Right atrium auricular region (tissue), 2 donors: ENCODE results near the gene VWA1. TPM values are rescaled to one million over a fixed set of nuclear protein-coding genes. Genes with fewer than 3 reads are reported as not detected.
"Not testable (repeated sequence)": the region's sequence is repeated elsewhere in the genome, so short reads cannot be mapped to it uniquely, and the experiment has no call there.

Experiments
- DNase-seq: peaks from one replicate; pipeline ENCODE4 v3.0.0-alpha.2; 2019; ENCODE audit warnings: low spot score
- H3K27ac ChIP-seq, 2 donors: fragments of 200-600 bp; sonication (generic); 1 replicate in 1 of 2; 2 replicates in 1 of 2; pipeline ENCODE4 v1.5.1; 2016 to 2019
- H3K27me3 ChIP-seq, 2 donors: fragments of 200-600 bp; sonication (generic); one replicate each; pipeline versions ENCODE4 v1.5.1 to v1.6.0; 2017 to 2019
- H3K36me3 ChIP-seq: fragments of 200-600 bp; sonication (generic); one replicate; pipeline ENCODE4 v1.5.1; 2016
- H3K4me1 ChIP-seq, 2 donors: fragments of 200-600 bp; sonication (generic); one replicate each; pipeline versions ENCODE4 v1.5.1 to v1.6.0; 2017 to 2019
- H3K4me3 ChIP-seq, 2 donors: fragments of 200-600 bp; sonication (generic); 1 replicate in 1 of 2; 2 replicates in 1 of 2; pipeline ENCODE4 v1.5.1; 2017 to 2019; ENCODE audit warnings: mild to moderate bottlenecking in 1 of 2, moderate library complexity in 1 of 2
- H3K9me3 ChIP-seq, 2 donors: fragments of 200-600 bp; sonication (generic); one replicate each; pipeline ENCODE4 v1.5.1; 2019
- total RNA-seq, 2 donors: library from RNA; depleted of rRNA; stranded (reverse); fragments of >200 nt; gene quantifications; one replicate each; pipeline ENCODE4 v1.1.0, GENCODE V29; 2016
- TF ChIP-seq, protein P1 (sequence below), 2 donors: fragments of 200-600 bp; sonication (generic); IDR thresholded peaks; one replicate each; pipeline ENCODE4 v1.5.1; 2019; ENCODE audit warnings: antibody characterized with exemption in 2 of 2

VWA1 gene
- total RNA-seq, 2 donors from 2014 or later = 13.0 to 15.2 TPM

DNA sequence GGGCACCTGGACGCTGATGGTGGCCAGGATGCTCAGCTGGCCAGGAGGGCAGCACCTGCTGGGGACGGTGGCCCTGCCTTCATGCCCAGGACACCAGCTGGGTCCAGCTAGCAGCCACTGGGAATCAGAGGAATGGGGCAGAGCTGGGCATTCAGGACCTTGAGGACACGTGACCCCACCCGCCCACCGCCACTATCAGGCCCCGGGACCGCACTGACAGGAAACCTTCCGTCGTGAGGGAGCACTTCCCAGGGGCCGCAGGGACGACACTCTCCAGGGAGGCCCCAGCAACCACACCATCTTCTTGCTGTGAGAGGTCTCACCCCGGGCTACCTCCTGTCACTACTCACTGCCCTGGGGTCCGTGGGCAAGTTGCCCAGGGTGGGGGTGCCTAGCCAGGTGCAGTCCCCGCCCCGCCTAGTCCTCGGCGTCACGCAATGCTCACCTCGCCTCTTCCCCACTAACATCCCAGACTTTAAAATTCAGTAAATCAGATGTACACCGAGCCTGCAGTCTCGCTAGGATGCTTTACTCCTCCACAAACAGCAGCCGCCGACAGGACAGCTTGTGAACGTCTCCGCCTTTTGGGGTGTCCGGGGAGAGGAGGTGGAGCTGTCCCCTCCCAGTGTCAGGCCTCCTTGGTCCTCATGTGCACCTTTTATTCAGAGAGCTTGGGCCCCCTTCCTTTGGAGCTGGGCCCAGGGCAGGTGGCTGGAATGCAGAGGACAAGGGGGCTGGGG, 4.9 kb downstream of the VWA1 start:
- no peaks in the 10 kb centered on the region for H3K27me3 ChIP-seq
- no peak overlapping the region for H3K27ac ChIP-seq
- no peak overlapping the region for H3K4me3 ChIP-seq
- TF ChIP-seq, protein P1, sequence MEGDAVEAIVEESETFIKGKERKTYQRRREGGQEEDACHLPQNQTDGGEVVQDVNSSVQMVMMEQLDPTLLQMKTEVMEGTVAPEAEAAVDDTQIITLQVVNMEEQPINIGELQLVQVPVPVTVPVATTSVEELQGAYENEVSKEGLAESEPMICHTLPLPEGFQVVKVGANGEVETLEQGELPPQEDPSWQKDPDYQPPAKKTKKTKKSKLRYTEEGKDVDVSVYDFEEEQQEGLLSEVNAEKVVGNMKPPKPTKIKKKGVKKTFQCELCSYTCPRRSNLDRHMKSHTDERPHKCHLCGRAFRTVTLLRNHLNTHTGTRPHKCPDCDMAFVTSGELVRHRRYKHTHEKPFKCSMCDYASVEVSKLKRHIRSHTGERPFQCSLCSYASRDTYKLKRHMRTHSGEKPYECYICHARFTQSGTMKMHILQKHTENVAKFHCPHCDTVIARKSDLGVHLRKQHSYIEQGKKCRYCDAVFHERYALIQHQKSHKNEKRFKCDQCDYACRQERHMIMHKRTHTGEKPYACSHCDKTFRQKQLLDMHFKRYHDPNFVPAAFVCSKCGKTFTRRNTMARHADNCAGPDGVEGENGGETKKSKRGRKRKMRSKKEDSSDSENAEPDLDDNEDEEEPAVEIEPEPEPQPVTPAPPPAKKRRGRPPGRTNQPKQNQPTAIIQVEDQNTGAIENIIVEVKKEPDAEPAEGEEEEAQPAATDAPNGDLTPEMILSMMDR (IDR thresholded peaks at IDR 0.05) = no peak
- no peaks in the 10 kb centered on the region for H3K36me3 ChIP-seq
- DNase-seq = no peak
- peaks cover 0 to 31% of the 10 kb centered on the region in 2 donors for H3K4me1 ChIP-seq
- no peaks in the 10 kb centered on the region for H3K9me3 ChIP-seq

DNA sequence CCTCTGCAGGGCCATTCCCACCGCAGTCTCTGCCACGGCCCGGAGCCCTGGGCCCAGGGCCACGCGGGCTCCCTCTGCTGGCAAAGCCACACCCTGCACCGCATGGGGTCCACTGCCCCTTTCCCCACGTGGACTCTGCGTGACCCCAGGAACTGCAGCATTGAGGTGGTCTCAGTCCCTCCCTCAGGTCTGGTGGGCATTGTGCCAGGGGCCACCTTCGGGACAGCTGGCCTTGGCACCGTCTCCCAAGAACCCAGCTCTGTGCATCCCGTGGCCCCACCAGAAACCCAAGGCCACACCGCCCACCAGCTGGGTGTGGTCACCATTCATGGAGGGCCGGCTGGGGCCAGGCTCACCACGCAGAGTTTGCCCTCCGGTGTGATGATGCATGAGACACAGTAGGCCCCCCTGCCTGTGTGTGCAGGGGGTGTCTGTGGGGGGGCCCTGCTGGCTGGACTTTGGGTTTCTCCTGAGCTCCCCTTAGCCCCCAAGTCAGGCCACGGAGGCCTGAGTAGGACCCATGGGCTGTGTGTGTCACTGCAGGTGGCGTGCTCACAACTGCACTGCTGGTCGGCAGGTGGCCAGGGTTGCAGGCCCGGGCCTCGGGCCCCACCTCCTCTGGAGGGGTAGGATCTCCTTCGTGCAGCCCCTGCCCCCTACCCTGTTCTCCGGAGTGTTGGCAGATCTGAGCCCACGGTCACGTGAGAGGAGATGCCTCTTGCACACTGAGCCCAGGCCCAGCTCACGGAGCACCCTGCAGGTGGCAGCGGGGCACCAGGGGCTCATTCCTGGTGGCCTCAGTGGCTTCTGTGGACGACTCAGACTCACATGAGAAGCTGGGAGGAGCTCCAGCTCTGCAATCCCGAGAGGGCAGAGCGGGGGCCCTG, 5.8 kb downstream of the VWA1 start:
- H3K36me3 ChIP-seq = no peaks in the 10 kb centered on the region
- TF ChIP-seq, protein P1 (IDR thresholded peaks at IDR 0.05) = peak; percentile 83 to 93
- DNase-seq = no peak
- H3K9me3 ChIP-seq = no peaks in the 10 kb centered on the region
- H3K27ac ChIP-seq = no peak overlapping the region
- no peak overlapping the region for H3K4me3 ChIP-seq
- no peaks in the 10 kb centered on the region for H3K27me3 ChIP-seq
- H3K4me1 ChIP-seq = peaks cover 0 to 25% of the 10 kb centered on the region in 2 donors

DNA sequence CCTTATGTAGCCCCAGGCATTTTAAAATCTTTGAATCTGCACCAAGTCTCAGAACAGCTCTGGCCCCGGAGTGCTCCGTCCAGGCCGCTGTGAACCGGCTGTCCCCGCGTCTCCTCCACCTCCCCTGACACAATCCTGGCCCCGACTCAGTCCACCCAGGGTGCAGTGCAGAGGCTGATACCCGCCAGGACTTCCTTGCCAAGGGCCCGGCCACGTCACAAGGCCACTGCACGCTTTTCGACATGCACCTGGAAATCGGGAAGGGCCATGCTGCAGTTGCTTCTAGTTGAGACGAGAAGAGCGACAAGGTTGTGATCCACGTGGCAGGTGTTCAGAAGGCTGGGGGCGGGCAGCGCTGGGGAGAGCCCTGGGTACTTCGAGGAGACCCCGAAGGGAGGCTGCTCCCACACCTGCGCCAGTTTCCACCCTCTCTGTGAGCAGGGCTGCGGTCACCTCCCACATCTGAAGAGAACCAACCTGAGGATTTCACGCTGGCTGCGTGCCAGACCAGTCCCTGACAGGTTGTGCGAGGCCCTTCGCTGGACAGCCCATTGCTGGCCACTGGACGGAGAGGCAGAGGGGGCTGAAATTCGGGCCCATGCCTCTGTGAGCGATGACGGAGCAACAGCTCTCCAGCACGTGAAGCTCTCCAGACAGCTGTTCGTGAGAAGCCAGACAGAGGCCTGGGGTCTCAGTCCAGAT, 6.7 kb downstream of the VWA1 start:
- Histone ChIP-seq H3K4me1 (peaks cover 0 to 16% of the 10 kb centered on the region in 2 donors), H3K36me3 (no peaks in the 10 kb centered on the region), H3K27ac (no peak overlapping the region), H3K9me3 (no peaks in the 10 kb centered on the region), H3K27me3 (no peaks in the 10 kb centered on the region), H3K4me3 (no peak overlapping the region)
- TF ChIP-seq, protein P1 (IDR thresholded peaks at IDR 0.05) = no peak
- no peak for DNase-seq

DNA sequence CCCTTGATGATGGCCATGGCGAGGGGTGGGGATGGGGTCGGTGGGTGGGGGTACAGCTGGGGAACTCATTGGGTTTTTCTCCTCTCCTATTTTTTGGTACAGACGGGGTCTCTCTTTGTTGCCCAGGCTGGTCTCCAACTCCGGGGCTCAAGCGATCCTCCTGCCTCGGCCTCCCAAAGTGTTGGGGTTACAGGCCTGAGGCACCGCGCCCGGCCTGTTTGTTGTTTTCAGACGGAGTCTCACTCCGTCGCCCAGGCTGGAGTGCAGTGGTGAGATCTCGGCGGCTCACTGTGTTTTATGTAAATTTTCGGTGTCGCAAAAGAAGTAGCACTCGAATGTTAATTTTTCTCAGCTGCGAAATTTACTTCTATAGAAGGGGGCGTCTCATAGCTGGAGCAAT, 11.1 kb downstream of the VWA1 start:
- H3K27ac ChIP-seq, H3K36me3 ChIP-seq, H3K4me3 ChIP-seq, H3K4me1 ChIP-seq, H3K9me3 ChIP-seq, H3K27me3 ChIP-seq, DNase-seq: not testable (repeated sequence)

DNA sequence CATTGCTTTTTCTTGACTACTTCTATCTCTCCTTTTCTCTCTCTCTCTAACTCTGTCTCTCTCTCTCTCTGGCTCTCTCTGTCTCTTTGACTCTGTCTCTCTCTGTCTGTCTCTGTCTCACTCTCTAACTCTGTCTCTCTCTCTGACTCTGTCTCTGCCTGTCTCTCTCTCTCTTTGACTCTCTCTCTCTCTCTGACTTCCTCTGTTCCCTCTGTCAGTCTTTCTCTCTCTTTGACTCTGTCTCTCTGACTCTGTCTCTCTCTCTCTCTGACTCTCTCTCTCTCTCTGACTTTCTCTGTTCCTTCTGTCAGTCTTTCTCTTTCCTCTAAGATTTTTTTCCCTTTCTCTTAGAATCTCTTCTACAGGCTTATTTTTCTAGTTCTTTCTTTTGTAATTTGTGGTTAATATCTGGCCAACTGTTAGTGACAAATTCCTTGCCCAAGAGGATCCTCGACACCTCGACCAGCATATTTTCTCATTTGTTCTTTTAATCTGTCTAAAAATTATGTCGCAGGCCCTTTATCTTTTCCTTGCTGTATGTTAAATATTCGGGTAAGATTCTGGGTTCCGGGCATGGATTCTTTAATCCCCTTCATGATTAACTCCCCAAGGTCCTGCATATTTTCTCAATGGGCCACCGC, 13.7 kb downstream of the VWA1 start, which contains the start of gene ATAD3C:
Gene ATAD3C, plus strand, starts transcription at position 591 of the 641 bp plus-strand sequence. CDS start 995 bp downstream, outside the sequence.
- H3K9me3 ChIP-seq = no peaks in the 10 kb centered on the region
- no peaks in the 10 kb centered on the region for H3K36me3 ChIP-seq
- H3K27ac ChIP-seq = no peak within 1 kb of the TSS
- H3K4me3 ChIP-seq = no peak within 1 kb of the TSS
- H3K27me3 ChIP-seq = no peaks in the 10 kb centered on the region
- DNase-seq = no peak
- H3K4me1 ChIP-seq = no peaks in the 10 kb centered on the region
- TF ChIP-seq, protein P1 (IDR thresholded peaks at IDR 0.05) = no peak

DNA sequence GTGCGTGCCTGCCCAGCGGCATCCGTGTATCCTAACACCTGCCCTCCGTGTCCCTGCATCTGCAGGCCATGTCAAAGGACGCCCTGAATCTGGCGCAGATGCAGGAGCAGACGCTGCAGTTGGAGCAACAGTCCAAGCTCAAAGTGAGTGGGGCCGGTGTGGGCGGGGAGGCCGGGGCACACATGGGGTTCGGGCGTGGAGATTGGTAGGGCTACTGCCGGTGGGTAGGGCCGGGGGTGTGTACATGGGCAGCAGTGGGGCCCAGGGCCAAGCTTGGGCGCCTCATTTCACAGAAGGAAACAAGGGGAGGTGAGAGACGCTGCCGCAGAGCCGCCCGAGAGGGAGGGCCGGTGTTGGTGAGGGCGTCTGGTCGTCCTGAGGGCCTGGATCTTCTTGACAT, 15.1 kb downstream of the VWA1 start:
- not testable (repeated sequence) for H3K4me1 ChIP-seq, H3K4me3 ChIP-seq, H3K9me3 ChIP-seq, H3K27ac ChIP-seq, H3K27me3 ChIP-seq, H3K36me3 ChIP-seq, DNase-seq
